Mammary epithelial cell (primary cell): ENCODE data around the gene DDX53.

Source experiments
- CTCF ChIP-seq, 2 donors: IDR thresholded peaks in 1 of 2; conservative IDR thresholded peaks in 1 of 2; 2 replicates each; pipeline ENCODE4 v1.5.1; 2011 to 2012; ENCODE audit warnings: inconsistent platforms in 2 of 2, low read length in 2 of 2, mild to moderate bottlenecking in 2 of 2, control low read depth in 1 of 2, low read depth in 1 of 2; ENCODE audit not compliant: insufficient read depth in 1 of 2; ENCODE audit errors: extremely low read depth in 1 of 2
- EZH2 ChIP-seq: IDR thresholded peaks from 2 replicates; pipeline ENCODE4 v1.6.1; 2012; ENCODE audit warnings: low read length, inconsistent platforms, borderline replicate concordance

- TF ChIP-seq CTCF (conservative IDR thresholded peaks at IDR 0.05 in 1 of 2, IDR thresholded peaks at IDR 0.05 in 1 of 2; ENCODE audit: extremely low read depth in 1 of 2, insufficient read depth in 1 of 2, low read depth in 1 of 2, low read length in 2 of 2) (no peak), EZH2 (no peak)
Measured at GRCh38 chrX:23048806-23049573, 49.2 kb downstream of the DDX53 start.
